A673 (cell line): ENCODE data around the gene CNIH1.

Experiments used
- CTCF ChIP-seq: fragments of 300-800, 200-600 bp; sonication (generic); conservative IDR thresholded peaks from 2 replicates; pipeline ENCODE4 v1.5.1; 2017; ENCODE audit warnings: low read depth, mild to moderate bottlenecking, antibody characterized with exemption, low read length, moderate library complexity, mixed read lengths
- EZH2 ChIP-seq: fragments of 200-600 bp; sonication (generic); IDR thresholded peaks from 2 replicates; pipeline ENCODE4 v1.6.1; 2017; ENCODE audit warnings: borderline replicate concordance, low read depth, mild to moderate bottlenecking, mixed read lengths, antibody characterized with exemption, low read length; ENCODE audit not compliant: poor library complexity, severe bottlenecking

DNA sequence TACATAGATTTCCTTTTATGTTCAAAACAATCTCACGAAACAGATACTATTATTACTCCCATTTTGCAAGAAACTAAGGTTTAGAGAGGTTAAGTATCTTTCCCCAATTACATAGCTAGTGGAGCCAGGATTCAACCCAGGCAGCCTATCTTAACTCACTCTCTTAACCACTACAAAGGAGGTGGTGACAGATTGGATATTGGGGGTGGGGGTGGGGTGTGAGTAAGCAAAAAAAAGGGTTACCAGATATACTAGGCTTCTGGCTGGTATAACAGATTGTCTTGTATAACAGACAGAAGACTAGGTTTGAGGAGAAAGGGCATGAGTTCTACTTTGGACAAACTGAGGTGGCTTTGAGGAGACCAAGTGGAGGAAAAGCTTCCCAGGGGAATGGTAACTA, 45.5 kb upstream of the CNIH1 start:
- TF ChIP-seq CTCF (no peak), EZH2 (no peak)
